ENCODE data around the gene C12orf54. TPM values are rescaled to one million over a fixed set of nuclear protein-coding genes. Genes with fewer than 3 reads are reported as not detected.
"Not testable (repeated sequence)": the region's sequence is repeated elsewhere in the genome, so short reads cannot be mapped to it uniquely, and the experiment has no call there.

Gene C12orf54
- total RNA-seq, 4 donors from 2014 or later: not detected

- 71 to 80% methylated on average over 2 of the region's 2 CpGs for WGBS, 2 donors
- intact Hi-C loops (cut with DNase I): no loop called here
Observed at GRCh38 chr12:48508987-48509386, 26.7 kb downstream of the C12orf54 start.

GRCh38 chr12:48510111-48510510 is 27.8 kb downstream of the C12orf54 start:
- Histone ChIP-seq H3K9me3 (no peaks in the 10 kb centered on the region), H3K27ac (no peak overlapping the region), H3K4me3 (replicated peaks in 1 of 3) (no peak overlapping the region), H3K36me3 (no peaks in the 10 kb centered on the region), H3K27me3 (no peaks in the 10 kb centered on the region), H3K4me1 (no peaks in the 10 kb centered on the region)
- WGBS, 2 donors: 39 to 45% methylated on average over 1 of the region's 1 CpG
- TF ChIP-seq POLR2A (IDR thresholded peaks at IDR 0.05): no peak
- TF ChIP-seq CTCF (IDR thresholded peaks at IDR 0.05): no peak
- intact Hi-C loops (cut with DNase I): no loop called here
- DNase-seq: no peak

More at GRCh38 chr12:48508987-48509386, 26.7 kb downstream of the C12orf54 start:
- DNase-seq: no peak
- Histone ChIP-seq H3K4me3 (replicated peaks in 1 of 3) (no peak overlapping the region), H3K4me1 (no peaks in the 10 kb centered on the region), H3K9me3 (no peaks in the 10 kb centered on the region), H3K36me3 (no peaks in the 10 kb centered on the region), H3K27ac (no peak overlapping the region), H3K27me3 (no peaks in the 10 kb centered on the region)
- TF ChIP-seq CTCF (IDR thresholded peaks at IDR 0.05) (no peak), POLR2A (IDR thresholded peaks at IDR 0.05) (no peak)

- TF ChIP-seq POLR2A (IDR thresholded peaks at IDR 0.05) (no peak), CTCF (IDR thresholded peaks at IDR 0.05) (no peak)
- Histone ChIP-seq H3K9me3 (no peaks in the 10 kb centered on the region), H3K27ac (no peak overlapping the region), H3K27me3 (no peaks in the 10 kb centered on the region), H3K4me1 (no peaks in the 10 kb centered on the region), H3K36me3 (no peaks in the 10 kb centered on the region), H3K4me3 (replicated peaks in 1 of 3) (no peak overlapping the region)
- intact Hi-C loops (cut with DNase I): no loop called here
- 42 to 94% methylated on average over 2 of the region's 2 CpGs for WGBS, 2 donors
- no peak for DNase-seq
Observed at GRCh38 chr12:48512855-48513254, 30.6 kb downstream of the C12orf54 start.

- no peak for DNase-seq
- 86 to 94% methylated on average over 1 of the region's 1 CpG for WGBS, 2 donors
Observed at GRCh38 chr12:48514728-48515127, 32.4 kb downstream of the C12orf54 start.

GRCh38 chr12:48520381-48520780 is 38.1 kb downstream of the C12orf54 start:
- H3K4me1 ChIP-seq; DNase-seq; H3K36me3 ChIP-seq; H3K9me3 ChIP-seq; H3K27me3 ChIP-seq; H3K4me3 ChIP-seq (replicated peaks in 1 of 3); H3K27ac ChIP-seq; intact Hi-C loops (cut with DNase I): not testable (repeated sequence)
- WGBS, 2 donors: 90 to 98% methylated on average over 12 to 17 of the region's 24 CpGs

More at GRCh38 chr12:48514728-48515127, 32.4 kb downstream of the C12orf54 start:
- Histone ChIP-seq H3K36me3 (no peaks in the 10 kb centered on the region), H3K4me1 (no peaks in the 10 kb centered on the region), H3K27ac (no peak overlapping the region), H3K9me3 (no peaks in the 10 kb centered on the region), H3K4me3 (replicated peaks in 1 of 3) (no peak overlapping the region), H3K27me3 (no peaks in the 10 kb centered on the region)
- intact Hi-C loops (cut with DNase I): no loop called here
- TF ChIP-seq CTCF (IDR thresholded peaks at IDR 0.05) (no peak), POLR2A (IDR thresholded peaks at IDR 0.05) (no peak)

GRCh38 chr12:48525332-48525731 is 43.0 kb downstream of the C12orf54 start, which contains the start of gene OR8S1:
Gene OR8S1, plus strand, starts transcription at chr12:48525632. Its CDS starts 0 bp downstream, at chr12:48525632.
- no peaks in the 10 kb centered on the region for H3K9me3 ChIP-seq
- H3K27me3 ChIP-seq: no peaks in the 10 kb centered on the region
- H3K4me3 ChIP-seq (replicated peaks in 1 of 3): no peak within 1 kb of the TSS
- H3K4me1 ChIP-seq: no peaks in the 10 kb centered on the region
- no peak for DNase-seq
- TF ChIP-seq CTCF (IDR thresholded peaks at IDR 0.05) (no peak), POLR2A (IDR thresholded peaks at IDR 0.05) (no peak)
- WGBS, 2 donors: 88 to 96% methylated on average over 5 of the region's 5 CpGs
- no peak within 1 kb of the TSS for H3K27ac ChIP-seq
- no peaks in the 10 kb centered on the region for H3K36me3 ChIP-seq
- intact Hi-C loops (cut with DNase I): no loop called here

Data from thyroid gland (tissue), 4 donors.